Smooth muscle cell (in vitro differentiated cells): Measurements from ENCODE around the gene ZNF512B. TPM values are rescaled to one million over a fixed set of nuclear protein-coding genes. Genes with fewer than 3 reads are reported as not detected.

ENCODE experiments used
- DNase-seq: peaks from one replicate; lab custom pipeline; 2025; ENCODE audit not compliant: unreplicated experiment; lab: John Stamatoyannopoulos, UW
- H2AFZ ChIP-seq: fragments of 200-600 bp; sonication (generic); 2 replicates; pipeline ENCODE4 v1.6.0; 2016; ENCODE audit warnings: antibody characterized with exemption, low read depth, mild to moderate bottlenecking
- H3F3A ChIP-seq: fragments of 200-600 bp; sonication (generic); 2 replicates; pipeline ENCODE4 v1.6.0; 2017; ENCODE audit warnings: antibody characterized with exemption, low read depth
- H3K27ac ChIP-seq: fragments of 200-600 bp; sonication (generic); 2 replicates; pipeline ENCODE4 v1.5.1; 2016; ENCODE audit warnings: low read depth, mild to moderate bottlenecking
- H3K27me3 ChIP-seq: fragments of 200-600 bp; sonication (generic); 2 replicates; pipeline ENCODE4 v1.6.1; 2016; ENCODE audit warnings: low read depth, mild to moderate bottlenecking
- H3K36me3 ChIP-seq: fragments of 200-600 bp; sonication (generic); 2 replicates; pipeline ENCODE4 v1.5.1; 2016; ENCODE audit warnings: low read depth
- H3K4me1 ChIP-seq: fragments of 200-600 bp; sonication (generic); 2 replicates; pipeline ENCODE4 v1.5.1; 2016; ENCODE audit warnings: low read depth
- H3K4me2 ChIP-seq: fragments of 200-600 bp; sonication (generic); 2 replicates; pipeline ENCODE4 v1.6.0; 2016; ENCODE audit warnings: mild to moderate bottlenecking
- H3K4me3 ChIP-seq: fragments of 200-600 bp; sonication (generic); 2 replicates; pipeline ENCODE4 v1.5.1; 2016; ENCODE audit warnings: mild to moderate bottlenecking
- H3K79me2 ChIP-seq: fragments of 200-600 bp; sonication (generic); 2 replicates; pipeline ENCODE4 v1.6.0; 2016; ENCODE audit warnings: low read depth, mild to moderate bottlenecking
- H3K9ac ChIP-seq: fragments of 200-600 bp; sonication (generic); 2 replicates; pipeline ENCODE4 v1.6.0; 2016; ENCODE audit warnings: low read depth
- H3K9me3 ChIP-seq: fragments of 200-600 bp; sonication (generic); replicated peaks from 2 replicates; pipeline ENCODE4 v1.5.1; 2016; ENCODE audit warnings: low read depth
- H4K20me1 ChIP-seq: fragments of 200-600 bp; sonication (generic); 2 replicates; pipeline ENCODE4 v1.6.0; 2016; ENCODE audit warnings: low read depth
- CTCF ChIP-seq: fragments of 200-600 bp; sonication (generic); IDR thresholded peaks from 2 replicates; pipeline ENCODE4 v1.5.1; 2017; ENCODE audit warnings: borderline replicate concordance, mild to moderate bottlenecking, antibody characterized with exemption; ENCODE audit not compliant: insufficient read depth, poor library complexity, severe bottlenecking
- WGBS: methylation state at CpG from one replicate; pipeline ENCODE4 v1.1.7; 2016; ENCODE audit warnings: low lambda C conversion rate; 5-methylcytosine and 5-hydroxymethylcytosine counted together
- polyA plus RNA-seq: library from polyadenylated mRNA; unstranded; fragments of >200 nt; fragmentation: Nextera tagmentation; extraction: Ambion mirVana; gene quantifications from 2 replicates; pipeline ENCODE4 v1.2.1, GENCODE V29; 2016
- total RNA-seq: library from RNA; depleted of rRNA; stranded (reverse); fragments of >200 nt; gene quantifications from 2 replicates; pipeline ENCODE4 v1.2.3, GENCODE V29; 2014

Gene ZNF512B
- total and polyA plus RNA-seq, 2 experiments from 2014 or later = 4.6 to 5.6 TPM

DNA sequence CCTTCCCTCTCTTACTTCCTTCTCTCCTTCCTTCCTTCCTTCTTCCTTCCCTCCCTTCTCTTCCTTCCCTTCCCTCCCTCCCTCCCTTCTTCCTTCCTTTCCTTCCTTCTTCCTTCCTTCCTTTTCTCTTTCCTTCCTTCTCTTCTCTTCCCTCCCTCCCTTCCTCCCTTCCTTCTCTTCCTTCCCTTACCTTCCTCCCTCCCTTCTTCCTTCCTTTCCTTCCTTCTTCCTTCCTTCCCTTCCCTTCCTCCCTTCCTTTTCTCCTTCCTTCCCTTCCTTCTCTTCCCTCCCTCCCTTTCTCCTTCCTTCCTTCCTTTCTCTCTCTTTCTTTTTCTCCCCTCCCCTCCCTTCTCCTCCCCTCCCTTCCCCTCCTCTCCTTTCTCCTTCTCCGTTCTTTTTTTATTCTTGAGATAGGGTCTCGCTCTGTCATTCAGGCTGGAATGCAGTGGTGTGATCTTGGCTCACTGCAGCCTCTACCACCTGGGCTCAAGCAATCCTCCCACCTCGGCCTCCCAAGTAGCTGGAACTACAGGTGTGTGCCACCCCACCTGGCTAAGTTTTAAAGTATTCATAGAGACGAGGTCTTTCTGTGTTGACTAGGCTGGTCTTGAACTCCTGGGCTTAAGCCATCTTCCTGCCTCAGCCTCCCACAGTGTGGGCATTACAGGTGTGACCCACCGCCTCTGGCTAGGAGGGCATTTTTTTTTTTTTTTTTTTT is 1.1 kb upstream of the ZNF512B start:
- Histone ChIP-seq H3K36me3 (no peaks in the 10 kb centered on the region), H3K4me2 (no peak overlapping the region), H3K79me2 (peaks cover 3% of the 10 kb centered on the region), H3K9ac (no peak overlapping the region), H3K4me3 (no peak overlapping the region), H3K27ac (no peak overlapping the region), H3K9me3 (no peaks in the 10 kb centered on the region), H4K20me1 (no peaks in the 10 kb centered on the region), H3K27me3 (no peaks in the 10 kb centered on the region), H3K4me1 (peaks cover 12% of the 10 kb centered on the region), H3F3A (no peaks in the 10 kb centered on the region), H2AFZ (no peak overlapping the region)
- no peak for DNase-seq
- TF ChIP-seq CTCF = no peak
- 97% methylated on average over 4 of the region's 5 CpGs for WGBS

DNA sequence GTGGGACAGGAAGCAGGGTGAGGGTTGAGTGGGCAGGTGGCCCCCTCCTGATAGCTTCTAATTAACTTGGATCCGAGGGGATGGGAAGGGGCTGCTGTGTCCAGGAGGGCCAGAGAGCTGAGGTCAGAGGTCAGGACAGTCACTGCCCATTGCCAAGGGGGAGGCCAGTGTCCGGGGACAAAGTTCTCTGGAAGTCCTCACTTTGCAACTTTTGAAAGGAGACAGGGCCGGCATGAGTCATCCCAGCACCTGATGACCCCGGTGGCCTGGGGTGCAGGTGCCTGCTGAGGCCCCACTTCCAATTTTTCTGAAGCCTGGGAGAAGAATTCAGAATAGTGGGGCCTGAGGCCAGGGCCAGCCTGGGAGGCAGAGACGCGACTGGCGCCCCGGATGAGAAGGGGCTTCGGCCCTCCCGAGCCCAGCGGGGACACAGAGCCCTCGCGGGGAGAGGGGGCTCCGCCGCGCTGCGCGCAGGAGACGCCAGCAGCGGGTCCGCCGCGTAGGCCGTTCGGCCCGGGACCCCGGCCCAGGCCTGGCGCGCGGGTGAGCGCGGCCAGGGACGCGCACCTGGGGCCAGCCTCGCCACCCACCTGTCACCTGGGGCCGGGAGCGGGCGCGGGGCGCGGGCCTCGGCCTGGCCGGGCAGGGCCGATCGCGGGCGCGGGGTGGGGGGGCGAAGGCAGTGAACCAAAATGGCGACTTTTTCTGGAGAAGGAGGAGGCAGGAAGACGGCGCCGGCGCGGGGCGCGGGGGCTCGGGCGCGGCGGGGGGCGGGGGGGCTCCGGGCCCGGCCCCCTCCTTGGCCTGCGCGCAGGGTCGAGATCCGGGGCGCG is 586 bp downstream of the ZNF512B start:
- Histone ChIP-seq H3K4me2 (peak overlapping the region; percentile 98), H3K27ac (no peak overlapping the region), H4K20me1 (no peaks in the 10 kb centered on the region), H3K4me1 (peaks cover 12% of the 10 kb centered on the region), H3K9ac (peak overlapping the region; percentile 71), H3K79me2 (peaks cover 3% of the 10 kb centered on the region), H3K9me3 (no peaks in the 10 kb centered on the region), H3K27me3 (no peaks in the 10 kb centered on the region), H3K36me3 (no peaks in the 10 kb centered on the region), H3F3A (no peaks in the 10 kb centered on the region), H2AFZ (no peak overlapping the region), H3K4me3 (peak overlapping the region; percentile 65)
- no peak for TF ChIP-seq CTCF
- DNase-seq = no peak
- 5% methylated on average over 33 of the region's 70 CpGs for WGBS

GRCh38 chr20:63968136-63968927 is 1.4 kb downstream of the ZNF512B start:
- Histone ChIP-seq H3K27me3 (no peaks in the 10 kb centered on the region), H3K9ac (no peak overlapping the region), H3K27ac (no peak overlapping the region)

More at GRCh38 chr20:63968136-63968927, 1.4 kb downstream of the ZNF512B start:
- H3K9me3 ChIP-seq = no peaks in the 10 kb centered on the region
- 91% methylated on average over 14 of the region's 14 CpGs for WGBS
- no peak for DNase-seq
- no peak overlapping the region for H2AFZ ChIP-seq
- no peak for TF ChIP-seq CTCF
- H4K20me1 ChIP-seq = no peaks in the 10 kb centered on the region
- H3K4me3 ChIP-seq = peak overlapping the region; percentile 65
- peak overlapping the region; percentile 98 for H3K4me2 ChIP-seq
- H3K36me3 ChIP-seq = no peaks in the 10 kb centered on the region
- H3F3A ChIP-seq = no peaks in the 10 kb centered on the region
- peaks cover 12% of the 10 kb centered on the region for H3K4me1 ChIP-seq
- H3K79me2 ChIP-seq = peaks cover 3% of the 10 kb centered on the region
